ENCODE data around the gene DUOX2.

The DUOX2 gene

GRCh38 chr15:45100884-45101625 is 12.9 kb downstream of the DUOX2 start:
- DNase-seq (ENCODE audit: extremely low read depth, low read depth), result no peak
- no peak overlapping the region for H3K4me3 ChIP-seq (replicated peaks; ENCODE audit: low read depth, low read length)
- no peak for TF ChIP-seq CTCF (IDR thresholded peaks at IDR 0.05; ENCODE audit: low read depth, low read length, missing control alignments)

GRCh38 chr15:45099549-45100165 is 14.3 kb downstream of the DUOX2 start:
- no peak for DNase-seq (ENCODE audit: extremely low read depth, low read depth)
- no peak for TF ChIP-seq CTCF (IDR thresholded peaks at IDR 0.05; ENCODE audit: low read depth, low read length, missing control alignments)
- H3K4me3 ChIP-seq (replicated peaks; ENCODE audit: low read depth, low read length), result no peak overlapping the region

- DNase-seq (ENCODE audit: extremely low read depth, low read depth), result no peak
- TF ChIP-seq CTCF (IDR thresholded peaks at IDR 0.05; ENCODE audit: low read depth, low read length, missing control alignments), result no peak
- H3K4me3 ChIP-seq (replicated peaks; ENCODE audit: low read depth, low read length), result no peak overlapping the region
Observed at GRCh38 chr15:45097466-45097865, 16.5 kb downstream of the DUOX2 start.

GRCh38 chr15:45095661-45096060 is 18.3 kb downstream of the DUOX2 start:
- DNase-seq (ENCODE audit: extremely low read depth, low read depth), result no peak
- no peak overlapping the region for H3K4me3 ChIP-seq (replicated peaks; ENCODE audit: low read depth, low read length)
- no peak for TF ChIP-seq CTCF (IDR thresholded peaks at IDR 0.05; ENCODE audit: low read depth, low read length, missing control alignments)

- DNase-seq (ENCODE audit: extremely low read depth, low read depth), result no peak
- no peak for TF ChIP-seq CTCF (IDR thresholded peaks at IDR 0.05; ENCODE audit: low read depth, low read length, missing control alignments)
Observed at GRCh38 chr15:45094358-45094730, 19.6 kb downstream of the DUOX2 start.

GRCh38 chr15:45093622-45094357 is 20.2 kb downstream of the DUOX2 start:
- DNase-seq (ENCODE audit: extremely low read depth, low read depth), result no peak
- no peak for TF ChIP-seq CTCF (IDR thresholded peaks at IDR 0.05; ENCODE audit: low read depth, low read length, missing control alignments)
- no peak overlapping the region for H3K4me3 ChIP-seq (replicated peaks; ENCODE audit: low read depth, low read length)

More at GRCh38 chr15:45094358-45094730, 19.6 kb downstream of the DUOX2 start:
- no peak overlapping the region for H3K4me3 ChIP-seq (replicated peaks; ENCODE audit: low read depth, low read length)

All from HFF-Myc (cell line).